HepG2 (cell line): Measurements from ENCODE around the gene OR7G3. TPM values are rescaled to one million over a fixed set of nuclear protein-coding genes. Genes with fewer than 3 reads are reported as not detected.

Experiments
- ELF4 ChIP-seq: sonication (generic); formaldehyde crosslinking; IDR thresholded peaks from 2 replicates; pipeline ENCODE4 v1.5.0; 2020; ENCODE audit warnings: missing genetic modification reagents, mild to moderate bottlenecking, moderate library complexity, borderline replicate concordance
- KLF15 ChIP-seq: sonication (generic); formaldehyde crosslinking; IDR thresholded peaks from 2 replicates; pipeline ENCODE4 v1.8.1; 2023; ENCODE audit warnings: borderline replicate concordance, mild to moderate bottlenecking, inconsistent platforms, missing genetic modification reagents, mixed read lengths
- KMT2A ChIP-seq: sonication (generic); formaldehyde crosslinking; IDR thresholded peaks from 2 replicates; pipeline ENCODE4 v1.4.0; 2020; ENCODE audit warnings: missing genetic modification reagents
- POGZ ChIP-seq: sonication (generic); formaldehyde crosslinking; IDR thresholded peaks from 2 replicates; pipeline ENCODE4 v1.4.0; 2020; ENCODE audit warnings: mild to moderate bottlenecking, missing genetic modification reagents
- SATB2 ChIP-seq: sonication (generic); formaldehyde crosslinking; IDR thresholded peaks from 2 replicates; pipeline ENCODE4 v1.5.0; 2020; ENCODE audit warnings: missing genetic modification reagents
- U2AF2 ChIP-seq: fragments of 200-400 bp; formaldehyde crosslinking; IDR thresholded peaks from 2 replicates; pipeline ENCODE4 v1.6.1; 2017; ENCODE audit warnings: low read depth, mild to moderate bottlenecking, low read length
- ZBTB1 ChIP-seq: sonication (generic); formaldehyde crosslinking; IDR thresholded peaks from 2 replicates; pipeline ENCODE4 v1.4.0; 2020; ENCODE audit warnings: missing genetic modification reagents, borderline replicate concordance
- ZNF333 ChIP-seq: sonication (generic); formaldehyde crosslinking; IDR thresholded peaks from 2 replicates; pipeline ENCODE4 v1.4.0; 2020; ENCODE audit warnings: mild to moderate bottlenecking, missing genetic modification reagents, borderline replicate concordance
- ZNF34 ChIP-seq: sonication (generic); formaldehyde crosslinking; IDR thresholded peaks from 2 replicates; pipeline ENCODE4 v1.4.0; 2020; ENCODE audit warnings: mild to moderate bottlenecking, missing genetic modification reagents, borderline replicate concordance
- ZNF501 ChIP-seq: sonication (generic); formaldehyde crosslinking; IDR thresholded peaks from 2 replicates; pipeline ENCODE4 v1.5.1; 2020; ENCODE audit warnings: mild to moderate bottlenecking, moderate library complexity, missing genetic modification reagents
- ZNF672 ChIP-seq: sonication (generic); formaldehyde crosslinking; IDR thresholded peaks from 2 replicates; pipeline ENCODE4 v1.8.1; 2022; ENCODE audit warnings: missing genetic modification reagents
- ZNF720 ChIP-seq: sonication (generic); formaldehyde crosslinking; IDR thresholded peaks from 2 replicates; pipeline ENCODE4 v1.4.0; 2020; ENCODE audit warnings: missing genetic modification reagents
- ZNF816 ChIP-seq: sonication (generic); formaldehyde crosslinking; IDR thresholded peaks from 2 replicates; pipeline ENCODE4 v1.8.0; 2022; ENCODE audit warnings: missing genetic modification reagents, mild to moderate bottlenecking, borderline replicate concordance
- polyA plus RNA-seq, 8 experiments: library from polyadenylated mRNA; depleted of rRNA in 3 of 8; stranded (reverse) in 7 of 8; unstranded in 1 of 8; fragments of >200 nt; fragmentation: Illumina TruSeq in 4 of 8; extraction: Trizol in 4 of 8; gene quantifications; 2 replicates each; pipeline versions ENCODE4 v1.2.1 to v1.2.3, GENCODE V29; 2011 to 2016; ENCODE audit warnings: low read depth in 4 of 8, missing spikeins in 1 of 8, mixed read lengths in 1 of 8; ENCODE audit not compliant: insufficient read depth in 1 of 8
- total RNA-seq, 5 experiments: library from RNA; depleted of rRNA; stranded (reverse); fragments of >200 nt; fragmentation: Illumina TruSeq; extraction: Trizol; gene quantifications; 2 replicates each; pipeline ENCODE4 v1.2.3, GENCODE V29; 2016; ENCODE audit warnings: low read depth in 1 of 5
- TF ChIP-seq, protein P1 (sequence below): IDR thresholded peaks from 2 replicates; pipeline ENCODE4 v1.6.1; 2012; ENCODE audit warnings: low read depth, low read length, improper control_type of control experiment
- TF ChIP-seq, protein P2 (sequence below), 2 experiments: sonication (generic) in 1 of 2; formaldehyde crosslinking in 1 of 2; IDR thresholded peaks; 2 replicates each; pipeline versions ENCODE4 v1.4.0 to v1.6.1; 2018 to 2020; ENCODE audit warnings: missing genetic modification reagents in 2 of 2, borderline replicate concordance in 1 of 2, low read depth in 1 of 2, mild to moderate bottlenecking in 1 of 2, missing biosample characterization in 1 of 2
- TF ChIP-seq, protein P3 (sequence below): sonication (generic); formaldehyde crosslinking; IDR thresholded peaks from 2 replicates; pipeline ENCODE4 v1.8.1; 2023; ENCODE audit warnings: missing genetic modification reagents, mild to moderate bottlenecking, borderline replicate concordance
- TF ChIP-seq, protein P4 (sequence below): sonication (generic); formaldehyde crosslinking; IDR thresholded peaks from 2 replicates; pipeline ENCODE4 v1.4.0; 2020; ENCODE audit warnings: missing genetic modification reagents
- TF ChIP-seq, protein P5 (sequence below): sonication (generic); formaldehyde crosslinking; IDR thresholded peaks from 2 replicates; pipeline ENCODE4 v1.4.0; 2020; ENCODE audit warnings: missing genetic modification reagents
- TF ChIP-seq, protein P6 (sequence below): IDR thresholded peaks from 2 replicates; pipeline ENCODE4 v1.6.1; 2016; ENCODE audit warnings: missing genetic modification reagents, missing compliant biosample characterization

OR7G3 gene
- total and polyA plus RNA-seq, 2 of the 13 experiments (the other 11 are each of a cell fraction or from before 2014, with no cell fraction given) = not detected

DNA sequence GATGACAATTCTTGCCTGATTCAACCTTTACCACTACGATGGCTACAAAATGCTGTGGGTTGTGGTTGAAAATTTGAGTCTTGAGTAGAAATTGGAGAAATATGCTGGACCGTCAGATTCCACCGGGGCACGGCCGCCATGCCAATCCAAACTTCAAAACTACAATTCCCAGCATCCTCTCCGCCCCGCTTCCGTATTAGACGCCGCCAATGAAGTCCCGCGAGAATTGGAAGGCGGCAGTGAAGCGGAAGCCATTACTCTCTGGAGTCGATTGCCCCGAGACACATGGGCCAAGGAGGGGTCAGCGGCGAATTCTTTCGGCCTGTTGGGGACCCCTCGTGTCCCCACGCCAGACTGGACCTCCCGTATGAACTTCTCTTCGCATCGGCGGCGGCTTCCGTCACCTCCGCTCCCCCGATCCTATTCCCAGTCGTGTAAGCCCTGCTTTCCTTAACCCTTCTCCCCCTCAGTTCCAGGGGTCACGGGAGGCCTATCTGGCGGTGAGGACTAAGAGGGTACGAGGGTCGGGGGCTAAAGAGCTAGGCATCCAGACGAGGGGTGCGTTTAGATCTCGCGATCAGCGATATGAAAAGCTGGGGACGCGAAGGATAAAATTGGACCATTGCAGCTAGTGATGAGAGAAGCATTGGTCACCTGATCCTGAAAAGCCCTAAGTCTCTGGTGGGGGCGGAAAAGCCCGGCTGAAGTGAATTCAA lies 13.6 kb upstream of the OR7G3 start, which contains the start of gene ZNF317 (continued):
- TF ChIP-seq, protein P1, sequence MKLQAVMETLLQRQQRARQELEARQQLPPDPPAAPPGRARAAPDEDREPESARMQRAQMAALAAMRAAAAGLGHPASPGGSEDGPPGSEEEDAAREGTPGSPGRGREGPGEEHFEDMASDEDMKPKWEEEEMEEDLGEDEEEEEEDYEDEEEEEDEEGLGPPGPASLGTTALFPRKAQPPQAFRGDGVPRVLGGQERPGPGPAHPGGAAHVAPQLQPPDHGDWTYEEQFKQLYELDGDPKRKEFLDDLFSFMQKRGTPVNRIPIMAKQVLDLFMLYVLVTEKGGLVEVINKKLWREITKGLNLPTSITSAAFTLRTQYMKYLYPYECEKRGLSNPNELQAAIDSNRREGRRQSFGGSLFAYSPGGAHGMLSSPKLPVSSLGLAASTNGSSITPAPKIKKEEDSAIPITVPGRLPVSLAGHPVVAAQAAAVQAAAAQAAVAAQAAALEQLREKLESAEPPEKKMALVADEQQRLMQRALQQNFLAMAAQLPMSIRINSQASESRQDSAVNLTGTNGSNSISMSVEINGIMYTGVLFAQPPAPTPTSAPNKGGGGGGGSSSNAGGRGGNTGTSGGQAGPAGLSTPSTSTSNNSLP = no peak
- TF ChIP-seq POGZ (CRISPR knock-in tag) = peak; percentile 83
- peak; percentile 85 for TF ChIP-seq KMT2A
- TF ChIP-seq ZNF672 = no peak
- TF ChIP-seq, protein P2, sequence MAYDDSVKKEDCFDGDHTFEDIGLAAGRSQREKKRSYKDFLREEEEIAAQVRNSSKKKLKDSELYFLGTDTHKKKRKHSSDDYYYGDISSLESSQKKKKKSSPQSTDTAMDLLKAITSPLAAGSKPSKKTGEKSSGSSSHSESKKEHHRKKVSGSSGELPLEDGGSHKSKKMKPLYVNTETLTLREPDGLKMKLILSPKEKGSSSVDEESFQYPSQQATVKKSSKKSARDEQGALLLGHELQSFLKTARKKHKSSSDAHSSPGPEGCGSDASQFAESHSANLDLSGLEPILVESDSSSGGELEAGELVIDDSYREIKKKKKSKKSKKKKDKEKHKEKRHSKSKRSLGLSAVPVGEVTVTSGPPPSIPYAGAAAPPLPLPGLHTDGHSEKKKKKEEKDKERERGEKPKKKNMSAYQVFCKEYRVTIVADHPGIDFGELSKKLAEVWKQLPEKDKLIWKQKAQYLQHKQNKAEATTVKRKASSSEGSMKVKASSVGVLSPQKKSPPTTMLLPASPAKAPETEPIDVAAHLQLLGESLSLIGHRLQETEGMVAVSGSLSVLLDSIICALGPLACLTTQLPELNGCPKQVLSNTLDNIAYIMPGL (CRISPR knock-in tag; IDR thresholded peaks at IDR 0.05; ENCODE audit: borderline replicate concordance in 1 of 2, low read depth in 1 of 2) = peak; percentile 76; a peak in 3 of 4 replicates
- TF ChIP-seq, protein P3, sequence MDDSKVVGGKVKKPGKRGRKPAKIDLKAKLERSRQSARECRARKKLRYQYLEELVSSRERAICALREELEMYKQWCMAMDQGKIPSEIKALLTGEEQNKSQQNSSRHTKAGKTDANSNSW (CRISPR knock-in tag) = no peak; the same call in 1 of the 2 replicates
- no peak for TF ChIP-seq U2AF2
- TF ChIP-seq ZNF501 (CRISPR knock-in tag) = peak; percentile 89
- TF ChIP-seq, protein P4, sequence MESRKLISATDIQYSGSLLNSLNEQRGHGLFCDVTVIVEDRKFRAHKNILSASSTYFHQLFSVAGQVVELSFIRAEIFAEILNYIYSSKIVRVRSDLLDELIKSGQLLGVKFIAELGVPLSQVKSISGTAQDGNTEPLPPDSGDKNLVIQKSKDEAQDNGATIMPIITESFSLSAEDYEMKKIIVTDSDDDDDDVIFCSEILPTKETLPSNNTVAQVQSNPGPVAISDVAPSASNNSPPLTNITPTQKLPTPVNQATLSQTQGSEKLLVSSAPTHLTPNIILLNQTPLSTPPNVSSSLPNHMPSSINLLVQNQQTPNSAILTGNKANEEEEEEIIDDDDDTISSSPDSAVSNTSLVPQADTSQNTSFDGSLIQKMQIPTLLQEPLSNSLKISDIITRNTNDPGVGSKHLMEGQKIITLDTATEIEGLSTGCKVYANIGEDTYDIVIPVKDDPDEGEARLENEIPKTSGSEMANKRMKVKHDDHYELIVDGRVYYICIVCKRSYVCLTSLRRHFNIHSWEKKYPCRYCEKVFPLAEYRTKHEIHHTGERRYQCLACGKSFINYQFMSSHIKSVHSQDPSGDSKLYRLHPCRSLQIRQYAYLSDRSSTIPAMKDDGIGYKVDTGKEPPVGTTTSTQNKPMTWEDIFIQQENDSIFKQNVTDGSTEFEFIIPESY (CRISPR knock-in tag) = no peak
- TF ChIP-seq ZNF720 (CRISPR knock-in tag) = no peak
- 0 out of 2 replicates have a peak, but pooled peaks have one; percentile 64 for TF ChIP-seq ZNF333 (CRISPR knock-in tag)
- peak; percentile 73; the same call in 1 of the 2 replicates for TF ChIP-seq SATB2 (CRISPR knock-in tag)
- no peak for TF ChIP-seq ZNF816 (CRISPR knock-in tag)
- no peak for TF ChIP-seq ZBTB1 (CRISPR knock-in tag)
- peak; percentile 100 for TF ChIP-seq ELF4
- no peak for TF ChIP-seq KLF15 (CRISPR knock-in tag)
- TF ChIP-seq, protein P5, sequence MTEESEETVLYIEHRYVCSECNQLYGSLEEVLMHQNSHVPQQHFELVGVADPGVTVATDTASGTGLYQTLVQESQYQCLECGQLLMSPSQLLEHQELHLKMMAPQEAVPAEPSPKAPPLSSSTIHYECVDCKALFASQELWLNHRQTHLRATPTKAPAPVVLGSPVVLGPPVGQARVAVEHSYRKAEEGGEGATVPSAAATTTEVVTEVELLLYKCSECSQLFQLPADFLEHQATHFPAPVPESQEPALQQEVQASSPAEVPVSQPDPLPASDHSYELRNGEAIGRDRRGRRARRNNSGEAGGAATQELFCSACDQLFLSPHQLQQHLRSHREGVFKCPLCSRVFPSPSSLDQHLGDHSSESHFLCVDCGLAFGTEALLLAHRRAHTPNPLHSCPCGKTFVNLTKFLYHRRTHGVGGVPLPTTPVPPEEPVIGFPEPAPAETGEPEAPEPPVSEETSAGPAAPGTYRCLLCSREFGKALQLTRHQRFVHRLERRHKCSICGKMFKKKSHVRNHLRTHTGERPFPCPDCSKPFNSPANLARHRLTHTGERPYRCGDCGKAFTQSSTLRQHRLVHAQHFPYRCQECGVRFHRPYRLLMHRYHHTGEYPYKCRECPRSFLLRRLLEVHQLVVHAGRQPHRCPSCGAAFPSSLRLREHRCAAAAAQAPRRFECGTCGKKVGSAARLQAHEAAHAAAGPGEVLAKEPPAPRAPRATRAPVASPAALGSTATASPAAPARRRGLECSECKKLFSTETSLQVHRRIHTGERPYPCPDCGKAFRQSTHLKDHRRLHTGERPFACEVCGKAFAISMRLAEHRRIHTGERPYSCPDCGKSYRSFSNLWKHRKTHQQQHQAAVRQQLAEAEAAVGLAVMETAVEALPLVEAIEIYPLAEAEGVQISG = peak; percentile 91
- TF ChIP-seq ZNF34 (CRISPR knock-in tag) = no peak
- TF ChIP-seq, protein P6, sequence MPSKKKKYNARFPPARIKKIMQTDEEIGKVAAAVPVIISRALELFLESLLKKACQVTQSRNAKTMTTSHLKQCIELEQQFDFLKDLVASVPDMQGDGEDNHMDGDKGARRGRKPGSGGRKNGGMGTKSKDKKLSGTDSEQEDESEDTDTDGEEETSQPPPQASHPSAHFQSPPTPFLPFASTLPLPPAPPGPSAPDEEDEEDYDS (CRISPR knock-in tag) = peak; percentile 80
